ENCODE results near the gene CDHR3. TPM values are rescaled to one million over a fixed set of nuclear protein-coding genes. Genes with fewer than 3 reads are reported as not detected.

Gene CDHR3
- polyA plus RNA-seq, 3 donors, result 0.16 TPM; not detected in 2

DNA sequence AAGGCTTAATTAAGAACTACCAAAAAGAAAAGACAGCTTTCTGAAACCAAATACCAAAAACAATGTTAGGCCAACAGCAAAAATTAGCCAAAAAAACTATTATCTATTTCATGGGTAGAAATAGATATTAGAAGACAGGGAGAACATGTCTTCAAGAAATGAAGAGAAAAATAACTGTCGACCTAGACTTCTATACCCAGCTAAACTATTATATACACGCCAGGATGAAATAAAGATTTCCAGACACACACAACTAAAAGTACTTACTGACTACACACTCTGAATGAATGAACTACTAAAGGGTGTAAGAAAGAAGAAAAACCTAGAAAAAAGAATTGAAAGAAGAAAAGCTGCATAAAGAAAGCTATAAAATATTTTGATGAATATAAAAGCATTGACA is 11.5 kb upstream of the CDHR3 start:
- no CpG with 5 or more reads among the region's 2 CpGs for WGBS (ENCODE audit: insufficient coverage)
- TF ChIP-seq, protein P1, sequence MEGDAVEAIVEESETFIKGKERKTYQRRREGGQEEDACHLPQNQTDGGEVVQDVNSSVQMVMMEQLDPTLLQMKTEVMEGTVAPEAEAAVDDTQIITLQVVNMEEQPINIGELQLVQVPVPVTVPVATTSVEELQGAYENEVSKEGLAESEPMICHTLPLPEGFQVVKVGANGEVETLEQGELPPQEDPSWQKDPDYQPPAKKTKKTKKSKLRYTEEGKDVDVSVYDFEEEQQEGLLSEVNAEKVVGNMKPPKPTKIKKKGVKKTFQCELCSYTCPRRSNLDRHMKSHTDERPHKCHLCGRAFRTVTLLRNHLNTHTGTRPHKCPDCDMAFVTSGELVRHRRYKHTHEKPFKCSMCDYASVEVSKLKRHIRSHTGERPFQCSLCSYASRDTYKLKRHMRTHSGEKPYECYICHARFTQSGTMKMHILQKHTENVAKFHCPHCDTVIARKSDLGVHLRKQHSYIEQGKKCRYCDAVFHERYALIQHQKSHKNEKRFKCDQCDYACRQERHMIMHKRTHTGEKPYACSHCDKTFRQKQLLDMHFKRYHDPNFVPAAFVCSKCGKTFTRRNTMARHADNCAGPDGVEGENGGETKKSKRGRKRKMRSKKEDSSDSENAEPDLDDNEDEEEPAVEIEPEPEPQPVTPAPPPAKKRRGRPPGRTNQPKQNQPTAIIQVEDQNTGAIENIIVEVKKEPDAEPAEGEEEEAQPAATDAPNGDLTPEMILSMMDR (IDR thresholded peaks at IDR 0.05), result no peak
- Histone ChIP-seq H3K36me3 (replicated peaks in 1 of 2; ENCODE audit: control insufficient read depth in 1 of 2, insufficient read depth in 2 of 2, low read length in 2 of 2) (no peaks in the 10 kb centered on the region), H4K20me1 (ENCODE audit: insufficient read depth, low read length) (no peaks in the 10 kb centered on the region), H3K4me1 (ENCODE audit: control insufficient read depth in 1 of 2, insufficient read depth in 2 of 2, low read length in 2 of 2) (no peaks in the 10 kb centered on the region), H3K27me3 (ENCODE audit: control insufficient read depth in 2 of 2, insufficient read depth in 2 of 2, low read length in 2 of 2) (no peaks in the 10 kb centered on the region), H3K27ac (ENCODE audit: low read depth in 1 of 2, low read length in 2 of 2) (no peak overlapping the region), H3K4me2 (replicated peaks; ENCODE audit: extremely low read depth, low read length, poor library complexity, severe bottlenecking) (no peak overlapping the region), H3K79me2 (ENCODE audit: insufficient read depth, low read length) (no peaks in the 10 kb centered on the region), H3K9me3 (replicated peaks in 1 of 2; ENCODE audit: control insufficient read depth in 1 of 2, insufficient read depth in 1 of 2, low read length in 2 of 2) (peaks cover 11 to 14% of the 10 kb centered on the region in 2 donors), H2AFZ (ENCODE audit: insufficient read depth, low read depth, low read length, poor library complexity, severe bottlenecking) (no peak overlapping the region), H3K4me3 (replicated peaks in 1 of 3; ENCODE audit: low read depth in 2 of 3, low read length in 3 of 3) (no peak overlapping the region), H3K9ac (ENCODE audit: insufficient read depth, low read length, poor library complexity, severe bottlenecking) (no peak overlapping the region)
- intact Hi-C loops (cut with micrococcal nuclease), result no loop called here
- Mint-ChIP-seq H3K36me3 (no peaks in the 10 kb centered on the region), H3K27ac (no peak overlapping the region), H3K4me1 (no peaks in the 10 kb centered on the region), H3K9me3 (peaks cover 4 to 20% (median 14%) of the 10 kb centered on the region in 7 donors), H3K4me3 (no peak overlapping the region), H3K27me3 (ENCODE audit: low read depth in 3 of 3) (peaks cover 0 to 11% (median 4%) of the 10 kb centered on the region in 3 donors)
- DNase-seq, result no peak

DNA sequence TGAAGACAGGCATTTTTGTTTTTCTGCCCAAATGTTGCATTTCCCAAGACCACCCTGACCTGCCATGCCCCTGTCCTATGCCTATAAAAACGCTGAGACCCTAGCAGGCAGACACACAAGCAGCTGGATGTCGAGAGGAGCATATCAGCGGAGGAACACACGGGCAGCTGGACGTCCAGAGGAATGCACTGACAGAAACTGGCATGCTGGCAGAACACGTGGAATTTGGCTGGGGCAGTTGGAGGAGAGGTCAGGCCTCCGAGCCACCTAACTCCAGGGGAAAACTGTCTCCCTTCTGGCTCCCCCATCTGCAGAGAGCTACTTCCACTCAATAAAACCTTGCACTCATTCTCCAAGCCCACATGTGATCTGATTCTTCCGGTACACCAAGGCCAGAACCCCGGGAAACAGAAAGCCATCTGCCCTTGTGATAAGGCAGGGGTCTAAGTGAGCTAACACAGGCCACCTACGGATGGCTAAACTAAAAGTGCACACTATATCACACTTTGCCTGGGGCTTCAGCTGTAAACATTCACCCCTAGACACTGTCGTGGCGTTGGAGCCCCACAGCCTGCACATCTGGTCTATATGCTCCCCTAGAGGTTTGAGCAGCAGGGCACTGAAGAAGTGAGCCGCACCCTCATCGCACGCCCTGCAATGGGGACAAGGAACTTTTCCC is 10.0 kb upstream of the CDHR3 start:
- Histone ChIP-seq H3K27me3 (ENCODE audit: control insufficient read depth in 2 of 2, insufficient read depth in 2 of 2, low read length in 2 of 2) (no peaks in the 10 kb centered on the region), H3K4me3 (replicated peaks in 1 of 3; ENCODE audit: low read depth in 2 of 3, low read length in 3 of 3) (no peak overlapping the region), H3K4me1 (ENCODE audit: control insufficient read depth in 1 of 2, insufficient read depth in 2 of 2, low read length in 2 of 2) (no peaks in the 10 kb centered on the region), H3K4me2 (replicated peaks; ENCODE audit: extremely low read depth, low read length, poor library complexity, severe bottlenecking) (no peak overlapping the region), H3K27ac (ENCODE audit: low read depth in 1 of 2, low read length in 2 of 2) (no peak overlapping the region), H2AFZ (ENCODE audit: insufficient read depth, low read depth, low read length, poor library complexity, severe bottlenecking) (no peak overlapping the region), H3K79me2 (ENCODE audit: insufficient read depth, low read length) (no peaks in the 10 kb centered on the region), H3K9me3 (replicated peaks in 1 of 2; ENCODE audit: control insufficient read depth in 1 of 2, insufficient read depth in 1 of 2, low read length in 2 of 2) (peaks cover 11 to 14% of the 10 kb centered on the region in 2 donors), H4K20me1 (ENCODE audit: insufficient read depth, low read length) (no peaks in the 10 kb centered on the region), H3K9ac (ENCODE audit: insufficient read depth, low read length, poor library complexity, severe bottlenecking) (no peak overlapping the region), H3K36me3 (replicated peaks in 1 of 2; ENCODE audit: control insufficient read depth in 1 of 2, insufficient read depth in 2 of 2, low read length in 2 of 2) (no peaks in the 10 kb centered on the region)
- intact Hi-C loops (cut with micrococcal nuclease), result no loop called here
- 81% methylated on average over 12 of the region's 15 CpGs for WGBS (ENCODE audit: insufficient coverage)
- Mint-ChIP-seq H3K9me3 (peaks cover 4 to 20% (median 14%) of the 10 kb centered on the region in 7 donors), H3K27ac (peak overlapping the region in 1 of 7 donors; percentile 15), H3K4me3 (no peak overlapping the region), H3K27me3 (ENCODE audit: low read depth in 3 of 3) (peaks cover 0 to 7% (median 4%) of the 10 kb centered on the region in 3 donors), H3K36me3 (no peaks in the 10 kb centered on the region), H3K4me1 (no peaks in the 10 kb centered on the region)
- DNase-seq, result no peak
- TF ChIP-seq, protein P1 (IDR thresholded peaks at IDR 0.05), result no peak

Measured in CD14-positive monocyte (primary cell).